ENCODE data around the gene FBL.
"Not testable (repeated sequence)": the region's sequence is repeated elsewhere in the genome, so short reads cannot be mapped to it uniquely, and the experiment has no call there.

FBL gene

GRCh38 chr19:39875401-39875864 is 29.3 kb upstream of the FBL start:
- not testable (repeated sequence) for DNase-seq

- no peak for DNase-seq
Measured at GRCh38 chr19:39874404-39874803, 28.2 kb upstream of the FBL start.

GRCh38 chr19:39873385-39873784 is 27.2 kb upstream of the FBL start:
- DNase-seq, result no peak

GRCh38 chr19:39871886-39872866 is 26.0 kb upstream of the FBL start:
- DNase-seq, result no peak

- DNase-seq, result no peak
Measured at GRCh38 chr19:39871362-39871761, 25.2 kb upstream of the FBL start.

- no peak for DNase-seq
Measured at GRCh38 chr19:39870171-39870971, 24.2 kb upstream of the FBL start.

GRCh38 chr19:39867952-39868351 is 21.8 kb upstream of the FBL start:
- no peak for DNase-seq

GRCh38 chr19:39867133-39867532 is 21.0 kb upstream of the FBL start:
- no peak for DNase-seq

- no peak for DNase-seq
Measured at GRCh38 chr19:39865953-39866352, 19.8 kb upstream of the FBL start.

GRCh38 chr19:39865186-39865585 is 19.0 kb upstream of the FBL start:
- no peak for DNase-seq

GRCh38 chr19:39864118-39864517 is 17.9 kb upstream of the FBL start:
- DNase-seq, result no peak

- no peak for DNase-seq
Measured at GRCh38 chr19:39858541-39858940, 12.4 kb upstream of the FBL start.

GRCh38 chr19:39852882-39853281 is 6.7 kb upstream of the FBL start:
- no peak for DNase-seq

- no peak for DNase-seq
Measured at GRCh38 chr19:39850892-39851291, 4.7 kb upstream of the FBL start.

- DNase-seq, result no peak
Measured at GRCh38 chr19:39848392-39848791, 2.2 kb upstream of the FBL start.

GRCh38 chr19:39847525-39847924 is 1.3 kb upstream of the FBL start:
- no peak for DNase-seq

GRCh38 chr19:39846678-39847486 is 703 bp upstream of the FBL start:
- DNase-seq, result no peak

- DNase-seq, result no peak
Measured at GRCh38 chr19:39845584-39845932, 621 bp downstream of the FBL start.

GRCh38 chr19:39845172-39845571 is 1.0 kb downstream of the FBL start:
- DNase-seq, result no peak

GRCh38 chr19:39843919-39844793 is 2.0 kb downstream of the FBL start:
- no peak for DNase-seq

GRCh38 chr19:39842693-39843435 is 3.3 kb downstream of the FBL start:
- DNase-seq, result no peak

All from activated gamma-delta T cell (primary cell).